Gastroesophageal sphincter (tissue), 3 donors: ENCODE results near the gene SLC25A21.

ENCODE experiments used
- CTCF ChIP-seq, 4 experiments: fragments of 200-600 bp in 2 of 4; fragments of 450-650 bp in 2 of 4; sonication (generic) in 1 of 4; IDR thresholded peaks; one replicate each; pipeline ENCODE4 v1.5.1; 2017 to 2019; ENCODE audit warnings: antibody characterized with exemption in 4 of 4, mild to moderate bottlenecking in 2 of 4, moderate library complexity in 2 of 4
- EP300 ChIP-seq: sonication (generic); formaldehyde crosslinking; IDR thresholded peaks from one replicate; pipeline ENCODE4 v1.6.1; 2017; ENCODE audit warnings: antibody characterized with exemption, mild to moderate bottlenecking

DNA sequence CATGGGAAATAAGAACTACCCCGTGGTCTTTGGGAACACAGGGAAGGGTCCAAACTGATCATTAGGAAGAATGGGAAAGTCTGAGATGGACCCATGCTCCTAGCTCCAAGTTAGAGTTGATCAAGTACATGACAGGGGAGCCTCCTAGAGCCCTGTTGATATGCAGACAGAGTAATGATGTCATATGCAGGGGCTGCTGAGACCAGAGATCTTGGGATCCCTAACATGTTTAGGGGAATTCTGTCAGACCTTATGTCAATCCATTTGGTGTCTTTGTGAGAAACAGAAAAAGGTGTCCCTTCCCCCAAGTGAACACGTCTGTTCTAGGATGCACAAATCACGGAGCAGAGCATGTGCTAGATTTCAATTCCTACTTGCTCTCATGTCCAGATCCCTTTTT, 6.6 kb downstream of the SLC25A21 start:
- TF ChIP-seq CTCF (IDR thresholded peaks at IDR 0.05) (no peak), EP300 (no peak)
